ENCODE results near the gene TMEM8B. TPM values are rescaled to one million over a fixed set of nuclear protein-coding genes. Genes with fewer than 3 reads are reported as not detected.

The TMEM8B gene
- total and polyA plus RNA-seq, 2 of the 8 experiments (the other 6 are each of a cell fraction or from before 2014, with no cell fraction given): 7.5 to 10.4 TPM

DNA sequence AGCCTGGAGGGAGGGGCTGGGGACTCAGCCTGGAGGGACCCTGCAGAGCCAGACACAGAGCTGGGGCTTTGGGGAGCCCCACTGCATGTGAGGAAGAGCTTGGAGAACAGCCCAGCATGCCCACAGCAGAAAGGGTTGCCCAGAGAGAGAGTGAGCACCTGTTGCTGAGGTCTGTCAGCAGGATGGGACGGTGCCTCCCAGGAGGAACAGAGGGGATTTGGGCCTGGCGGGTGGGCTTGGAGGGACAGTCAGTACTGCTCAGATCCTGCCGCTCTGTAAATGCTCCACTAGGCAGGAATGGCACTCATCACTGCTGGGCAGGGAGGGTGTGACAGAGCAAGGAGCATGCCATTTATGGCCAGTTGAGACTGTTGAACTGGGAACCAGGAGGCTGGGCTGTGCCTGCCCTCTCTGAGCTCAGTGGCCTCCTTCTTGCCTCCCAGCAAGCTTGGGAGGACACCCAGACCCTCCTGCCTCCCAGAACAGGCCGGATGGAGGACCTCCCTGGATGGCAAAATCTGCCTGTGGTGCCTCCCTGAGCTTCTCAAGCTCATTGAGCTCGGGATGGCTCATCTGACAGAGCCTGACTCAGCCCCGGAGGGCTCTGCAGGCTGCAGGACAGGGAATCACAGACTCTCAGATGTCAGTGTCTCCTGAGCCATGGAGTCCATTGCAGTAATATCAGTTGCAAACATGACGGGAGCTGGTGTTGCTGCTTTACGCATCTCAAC, 76.2 kb downstream of the TMEM8B start:
- no peak for DNase-seq (ENCODE audit: low read depth in 1 of 2, low spot score in 2 of 2)
- Histone ChIP-seq H3K23ac (ENCODE audit: insufficient read length) (no peak overlapping the region), H4K8ac (ENCODE audit: extremely low read depth, insufficient read depth, low read length) (peak overlapping the region; percentile 16; the same call in 1 of the 2 replicates), H3K9me3 (ENCODE audit: insufficient read depth in 2 of 2, low read depth in 1 of 2, low read length in 1 of 2) (no peaks in the 10 kb centered on the region), H3K56ac (replicated peaks; ENCODE audit: insufficient read length, low read depth, low read length) (no peak overlapping the region), H3K18ac (ENCODE audit: extremely low read depth, low read length) (no peak overlapping the region), H2BK20ac (ENCODE audit: low read length) (no peak overlapping the region), H3K4me2 (ENCODE audit: insufficient read depth in 1 of 2, low read depth in 2 of 2, low read length in 2 of 2) (no peak overlapping the region), H3K4me1 (replicated peaks in 1 of 4; ENCODE audit: control insufficient read depth in 3 of 4, insufficient read depth in 4 of 4, low read length in 3 of 4) (peaks cover 9 to 33% (median 21%) of the 10 kb centered on the region in 4 experiments), H3K4ac (replicated peaks; ENCODE audit: insufficient read length, low read depth, low read length) (no peak overlapping the region), H2BK12ac (ENCODE audit: low read depth, low read length) (peak overlapping the region; percentile 68; the same call in 1 of the 2 replicates), H2BK5ac (ENCODE audit: low read depth, low read length) (peak overlapping the region; percentile 41; the same call in 1 of the 2 replicates), H3K79me2 (ENCODE audit: control insufficient read depth in 1 of 2, insufficient read depth in 2 of 2, low read length in 2 of 2) (no peaks in the 10 kb centered on the region), H2BK120ac (replicated peaks; ENCODE audit: low read depth, low read length) (no peak overlapping the region), H3K23me2 (ENCODE audit: low read depth, low read length) (no peaks in the 10 kb centered on the region; the same call in 1 of the 2 replicates), H3K14ac (ENCODE audit: insufficient read length) (no peak overlapping the region), H4K91ac (replicated peaks; ENCODE audit: insufficient read length, low read length) (no peak overlapping the region), H2AK5ac (ENCODE audit: low read depth, low read length) (no peak overlapping the region), H3K36me3 (ENCODE audit: control insufficient read depth in 2 of 4, insufficient read depth in 4 of 4, low read length in 3 of 4) (no peaks in the 10 kb centered on the region), H4K20me1 (replicated peaks in 1 of 2; ENCODE audit: control insufficient read depth in 1 of 2, insufficient read depth in 2 of 2, low read length in 2 of 2) (no peaks in the 10 kb centered on the region), H3K4me3 (ENCODE audit: extremely low read depth in 1 of 4, insufficient read depth in 2 of 4, low read depth in 3 of 4, low read length in 4 of 4) (no peak overlapping the region), H3K9ac (replicated peaks in 1 of 4; ENCODE audit: extremely low read depth in 1 of 4, low read depth in 3 of 4, low read length in 3 of 4) (no peak overlapping the region), H3K27ac (ENCODE audit: low read depth, low read length) (no peak overlapping the region), H3K27me3 (replicated peaks in 1 of 4; ENCODE audit: control insufficient read depth in 3 of 4, extremely low read depth in 1 of 4, insufficient read depth in 3 of 4, low read length in 3 of 4) (peaks cover 0 to 2% (median 0%) of the 10 kb centered on the region in 4 experiments; a peak in 2 of 7 replicates), H3K79me1 (ENCODE audit: low read depth, low read length) (0 out of 2 replicates have a peak, but pooled peaks cover 2% of the 10 kb centered on the region), H4K5ac (ENCODE audit: insufficient read length, low read depth, low read length) (no peak overlapping the region), H2BK15ac (ENCODE audit: low read length) (no peak overlapping the region), H2AFZ (ENCODE audit: low read length) (no peak overlapping the region)
- ChIA-PET CTCF (ENCODE audit: partially characterized antibody) (interaction anchor here (0.6 to 2.2 kb wide), 8 partner anchors 10 to 119 kb away, joined by 3 to 9 read pairs (median 5); no protein-coding TSS in a partner anchor), POLR2A (ENCODE audit: partially characterized antibody) (interaction anchor here (1.2 kb wide), 1 partner anchor 40 kb away, joined by 4 read pairs; no protein-coding TSS in a partner anchor)
- 73% methylated on average over 8 of the region's 8 CpGs; no CpG with 5 or more reads in 1 of the 2 experiments for WGBS, 2 experiments (ENCODE audit: extremely low coverage in 1 of 2, insufficient coverage in 1 of 2, insufficient read length in 1 of 2, insufficient replicate concordance in 2 of 2, low coverage in 1 of 2, low lambda C conversion rate in 2 of 2, missing lambda C conversion rate in 1 of 2)
- no peak for FAIRE-seq
- TF ChIP-seq POLR2AphosphoS5 (IDR thresholded peaks at IDR 0.05; ENCODE audit: low read depth, low read length) (no peak), CREB1 (IDR thresholded peaks at IDR 0.05) (no peak), KDM4A (IDR thresholded peaks at IDR 0.05; ENCODE audit: low read depth, low read length, severe bottlenecking) (no peak), BRCA1 (IDR thresholded peaks at IDR 0.05; ENCODE audit: low read depth, low read length) (no peak), JUN (IDR thresholded peaks at IDR 0.05; ENCODE audit: low read depth, low read length) (no peak), ASH2L (IDR thresholded peaks at IDR 0.05; ENCODE audit: low read length) (no peak), CBX5 (IDR thresholded peaks at IDR 0.05; ENCODE audit: low read depth, low read length) (no peak), HDAC2 (IDR thresholded peaks at IDR 0.05; ENCODE audit: borderline replicate concordance in 1 of 2, low read depth in 2 of 2, low read length in 2 of 2) (no peak), CBX8 (IDR thresholded peaks at IDR 0.05; ENCODE audit: borderline replicate concordance, low read depth, low read length) (no peak)
- TF ChIP-seq, protein P1, sequence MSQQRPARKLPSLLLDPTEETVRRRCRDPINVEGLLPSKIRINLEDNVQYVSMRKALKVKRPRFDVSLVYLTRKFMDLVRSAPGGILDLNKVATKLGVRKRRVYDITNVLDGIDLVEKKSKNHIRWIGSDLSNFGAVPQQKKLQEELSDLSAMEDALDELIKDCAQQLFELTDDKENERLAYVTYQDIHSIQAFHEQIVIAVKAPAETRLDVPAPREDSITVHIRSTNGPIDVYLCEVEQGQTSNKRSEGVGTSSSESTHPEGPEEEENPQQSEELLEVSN (IDR thresholded peaks at IDR 0.05): no peak
- TF ChIP-seq, protein P2, sequence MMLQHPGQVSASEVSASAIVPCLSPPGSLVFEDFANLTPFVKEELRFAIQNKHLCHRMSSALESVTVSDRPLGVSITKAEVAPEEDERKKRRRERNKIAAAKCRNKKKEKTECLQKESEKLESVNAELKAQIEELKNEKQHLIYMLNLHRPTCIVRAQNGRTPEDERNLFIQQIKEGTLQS (IDR thresholded peaks at IDR 0.05; ENCODE audit: insufficient read depth, low read depth, low read length): no peak
